Lower leg skin (tissue), 4 donors: ENCODE measurements around the gene RNF151. TPM values are rescaled to one million over a fixed set of nuclear protein-coding genes. Genes with fewer than 3 reads are reported as not detected.
"Not testable (repeated sequence)": the region's sequence is repeated elsewhere in the genome, so short reads cannot be mapped to it uniquely, and the experiment has no call there.

ENCODE experiments used
- DNase-seq, 2 donors: peaks; one replicate each; pipeline ENCODE4 v3.0.0-alpha.2; 2019; ENCODE audit warnings: low spot score in 2 of 2
- H3K4me3 ChIP-seq: fragments of 200-600 bp; sonication (generic); 2 replicates; pipeline ENCODE4 v1.5.1; 2017; ENCODE audit warnings: mild to moderate bottlenecking, low read depth; ENCODE audit not compliant: poor library complexity, severe bottlenecking
- POLR2A ChIP-seq, 2 donors: fragments of 450-650 bp; IDR thresholded peaks; one replicate each; pipeline ENCODE4 v1.6.1; 2016 to 2017; ENCODE audit warnings: antibody characterized with exemption in 2 of 2, mild to moderate bottlenecking in 1 of 2, moderate library complexity in 1 of 2
- WGBS, 2 donors: methylation state at CpG; one replicate each; pipeline ENCODE4 v1.1.5; 2018; 5-methylcytosine and 5-hydroxymethylcytosine counted together
- intact Hi-C: fragments of 100-400 bp; cut with DNase I; formaldehyde crosslinking; loops from one replicate; pipeline ENCODE4 v1.15.0; 2023; ENCODE audit warnings: low total_unique reads
- total RNA-seq, 4 donors: library from RNA; depleted of rRNA; stranded (reverse); fragments of >200 nt; gene quantifications; one replicate each; pipeline ENCODE4 v1.1.0, GENCODE V29; 2016
- TF ChIP-seq, protein P1 (sequence below), 3 donors: fragments of 450-650 bp; IDR thresholded peaks; one replicate each; pipeline ENCODE4 v1.5.1; 2016; ENCODE audit warnings: antibody characterized with exemption in 3 of 3, mild to moderate bottlenecking in 3 of 3, moderate library complexity in 2 of 3

RNF151 gene
- total RNA-seq, 4 donors from 2014 or later = not detected

- WGBS, 2 donors = 64 to 66% methylated on average over 6 of the region's 6 CpGs
- DNase-seq = no peak
- intact Hi-C loops = no loop called here
- no peak overlapping the region for H3K4me3 ChIP-seq
- no peak for TF ChIP-seq POLR2A (IDR thresholded peaks at IDR 0.05)
- TF ChIP-seq, protein P1, sequence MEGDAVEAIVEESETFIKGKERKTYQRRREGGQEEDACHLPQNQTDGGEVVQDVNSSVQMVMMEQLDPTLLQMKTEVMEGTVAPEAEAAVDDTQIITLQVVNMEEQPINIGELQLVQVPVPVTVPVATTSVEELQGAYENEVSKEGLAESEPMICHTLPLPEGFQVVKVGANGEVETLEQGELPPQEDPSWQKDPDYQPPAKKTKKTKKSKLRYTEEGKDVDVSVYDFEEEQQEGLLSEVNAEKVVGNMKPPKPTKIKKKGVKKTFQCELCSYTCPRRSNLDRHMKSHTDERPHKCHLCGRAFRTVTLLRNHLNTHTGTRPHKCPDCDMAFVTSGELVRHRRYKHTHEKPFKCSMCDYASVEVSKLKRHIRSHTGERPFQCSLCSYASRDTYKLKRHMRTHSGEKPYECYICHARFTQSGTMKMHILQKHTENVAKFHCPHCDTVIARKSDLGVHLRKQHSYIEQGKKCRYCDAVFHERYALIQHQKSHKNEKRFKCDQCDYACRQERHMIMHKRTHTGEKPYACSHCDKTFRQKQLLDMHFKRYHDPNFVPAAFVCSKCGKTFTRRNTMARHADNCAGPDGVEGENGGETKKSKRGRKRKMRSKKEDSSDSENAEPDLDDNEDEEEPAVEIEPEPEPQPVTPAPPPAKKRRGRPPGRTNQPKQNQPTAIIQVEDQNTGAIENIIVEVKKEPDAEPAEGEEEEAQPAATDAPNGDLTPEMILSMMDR (IDR thresholded peaks at IDR 0.05) = no peak
These were observed 5.0 kb upstream of the RNF151 start for GRCh38 chr16:1961651-1962067.

DNA sequence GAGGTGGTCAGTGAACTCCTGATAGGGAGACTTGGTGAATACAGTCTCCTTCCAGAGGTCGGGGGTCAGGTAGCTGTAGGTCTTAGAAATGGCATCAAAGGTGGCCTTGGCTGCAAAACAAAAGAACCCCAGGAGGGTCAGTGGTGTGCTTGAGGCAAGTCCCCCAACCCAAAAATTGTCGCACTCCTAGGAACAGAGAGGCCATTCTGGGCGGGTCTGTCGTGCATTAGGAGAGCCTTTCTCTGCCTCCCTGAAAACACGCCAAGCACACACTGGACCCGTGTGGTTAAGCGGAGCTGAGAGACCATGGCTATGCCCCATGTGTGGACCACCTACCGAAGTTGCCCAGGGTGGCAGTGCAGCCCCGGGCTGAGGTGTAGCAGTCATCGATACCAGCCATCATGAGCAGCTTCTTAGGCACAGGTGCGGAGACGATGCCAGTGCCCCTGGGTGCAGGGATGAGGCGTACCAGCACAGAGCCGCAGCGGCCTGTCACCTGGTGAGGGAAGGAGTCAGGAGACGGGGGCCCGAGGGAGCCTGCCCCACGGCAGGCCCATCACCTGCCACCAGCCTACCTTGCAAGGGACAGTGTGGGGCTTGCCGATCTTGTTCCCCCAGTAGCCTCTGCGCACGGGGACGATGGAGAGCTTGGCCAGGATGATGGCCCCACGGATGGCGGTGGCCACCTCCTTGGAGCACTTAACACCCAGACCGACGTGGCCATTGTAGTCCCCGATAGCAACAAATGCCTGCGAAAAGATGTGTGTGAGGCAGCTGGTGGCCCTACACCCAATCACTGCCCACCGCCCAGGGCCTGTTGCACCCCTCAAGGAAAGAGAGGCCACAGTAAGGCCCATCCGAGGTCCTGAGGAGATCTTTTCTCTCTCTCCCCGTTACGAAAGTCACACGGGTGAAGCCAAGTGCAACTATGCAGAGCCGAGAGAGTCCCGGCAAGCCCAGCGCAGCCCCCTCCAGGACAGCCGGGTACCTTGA lies 4.2 kb upstream of the RNF151 start:
- 84 to 88% methylated on average over 28 to 37 of the region's 37 CpGs for WGBS, 2 donors
- intact Hi-C loops, H3K4me3 ChIP-seq, DNase-seq: not testable (repeated sequence)

- WGBS, 2 donors = 17 to 24% methylated on average over 33 to 37 of the region's 44 CpGs
- peak overlapping the region; percentile 90 for H3K4me3 ChIP-seq
- TF ChIP-seq, protein P1 (IDR thresholded peaks at IDR 0.05) = no peak
- TF ChIP-seq POLR2A (IDR thresholded peaks at IDR 0.05) = no peak
- intact Hi-C loops = no loop called here
- DNase-seq = peak in 1 of 2 donors; percentile 89
These were observed 2.7 kb upstream of the RNF151 start for GRCh38 chr16:1963806-1964505.

DNA sequence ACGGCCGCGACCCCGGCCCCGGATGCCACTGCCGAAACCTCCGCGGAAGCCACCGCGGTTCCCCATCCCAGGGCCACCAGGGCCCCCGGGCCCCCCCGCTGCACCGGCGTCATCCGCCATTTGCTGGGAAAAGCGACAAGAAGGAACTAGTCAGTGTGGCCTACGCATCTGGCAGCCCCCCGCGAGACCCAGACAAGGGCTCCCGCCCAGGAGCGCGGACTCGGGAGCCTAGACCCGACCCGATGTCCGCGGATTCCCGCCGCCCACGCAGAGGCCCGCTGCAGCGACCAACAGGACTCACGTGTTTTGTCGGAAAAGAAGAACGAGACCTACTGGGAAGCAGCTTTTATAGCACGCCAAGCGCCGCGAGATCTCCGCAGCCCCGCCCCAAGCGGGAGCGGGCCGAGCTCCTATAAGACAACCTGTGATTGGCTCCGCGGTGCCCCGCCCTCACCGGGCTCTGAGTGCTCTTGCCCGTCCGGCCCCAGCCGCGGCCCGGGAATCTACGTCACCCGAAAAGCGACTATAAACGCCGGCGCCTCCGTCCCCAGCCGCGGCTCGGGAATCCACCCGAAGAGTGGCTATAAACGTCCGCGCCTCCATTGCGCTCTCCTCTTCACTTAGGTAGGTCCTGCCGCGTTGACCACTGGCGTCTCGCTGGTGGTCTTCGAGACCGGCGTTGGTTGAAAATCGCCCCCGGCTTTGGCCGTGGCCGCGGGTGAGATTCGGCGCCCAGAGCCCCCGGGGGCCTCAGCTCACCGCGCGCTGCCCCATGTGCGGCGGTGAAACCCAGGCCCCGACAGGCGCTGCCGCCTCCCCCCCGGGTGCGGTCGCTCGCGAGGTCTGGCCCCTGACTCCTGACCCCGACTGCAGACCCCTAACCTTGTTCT lies 1.9 kb upstream of the RNF151 start, which contains the start of gene RPS2:
Gene RPS2 (minus strand): TSS at position 321 of the 890 bp plus-strand sequence. CDS start 201 bp downstream, at position 120.
- H3K4me3 ChIP-seq = peak within 1 kb of the TSS; percentile 90
- intact Hi-C loops = no loop called here
- TF ChIP-seq, protein P1 (IDR thresholded peaks at IDR 0.05) = no peak
- TF ChIP-seq POLR2A (IDR thresholded peaks at IDR 0.05) = peak in 1 of 2 donors; percentile 98
- WGBS, 2 donors = 1 to 2% methylated on average over 40 to 61 of the region's 97 CpGs
- DNase-seq = peak; percentile 99 to 100

GRCh38 chr16:1965396-1966001 lies 1.2 kb upstream of the RNF151 start:
- DNase-seq = no peak
- peak overlapping the region; percentile 78 for H3K4me3 ChIP-seq
- no peak for TF ChIP-seq POLR2A (IDR thresholded peaks at IDR 0.05)
- TF ChIP-seq, protein P1 (IDR thresholded peaks at IDR 0.05) = no peak
- 20 to 24% methylated on average over 23 to 24 of the region's 24 CpGs for WGBS, 2 donors
- intact Hi-C loops = no loop called here
